Measurements from ENCODE around the gene RUNX2. TPM values are rescaled to one million over a fixed set of nuclear protein-coding genes. Genes with fewer than 3 reads are reported as not detected.

The RUNX2 gene
- total RNA-seq, 2 experiments from 2014 or later = 8.0 to 9.3 TPM

- TF ChIP-seq, protein P1, sequence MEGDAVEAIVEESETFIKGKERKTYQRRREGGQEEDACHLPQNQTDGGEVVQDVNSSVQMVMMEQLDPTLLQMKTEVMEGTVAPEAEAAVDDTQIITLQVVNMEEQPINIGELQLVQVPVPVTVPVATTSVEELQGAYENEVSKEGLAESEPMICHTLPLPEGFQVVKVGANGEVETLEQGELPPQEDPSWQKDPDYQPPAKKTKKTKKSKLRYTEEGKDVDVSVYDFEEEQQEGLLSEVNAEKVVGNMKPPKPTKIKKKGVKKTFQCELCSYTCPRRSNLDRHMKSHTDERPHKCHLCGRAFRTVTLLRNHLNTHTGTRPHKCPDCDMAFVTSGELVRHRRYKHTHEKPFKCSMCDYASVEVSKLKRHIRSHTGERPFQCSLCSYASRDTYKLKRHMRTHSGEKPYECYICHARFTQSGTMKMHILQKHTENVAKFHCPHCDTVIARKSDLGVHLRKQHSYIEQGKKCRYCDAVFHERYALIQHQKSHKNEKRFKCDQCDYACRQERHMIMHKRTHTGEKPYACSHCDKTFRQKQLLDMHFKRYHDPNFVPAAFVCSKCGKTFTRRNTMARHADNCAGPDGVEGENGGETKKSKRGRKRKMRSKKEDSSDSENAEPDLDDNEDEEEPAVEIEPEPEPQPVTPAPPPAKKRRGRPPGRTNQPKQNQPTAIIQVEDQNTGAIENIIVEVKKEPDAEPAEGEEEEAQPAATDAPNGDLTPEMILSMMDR (IDR thresholded peaks at IDR 0.05) = no peak
- ATAC-seq = no peak
- no peaks in the 10 kb centered on the region for H3K9me3 Mint-ChIP-seq
- peaks cover 17% of the 10 kb centered on the region for H3K4me1 Mint-ChIP-seq (ENCODE audit: low read depth)
- H3K27me3 Mint-ChIP-seq = peaks cover 16% of the 10 kb centered on the region
- ChIA-PET CTCF (interaction anchor here (1.3 kb wide), 1 partner anchor 81 kb away, joined by 4 read pairs; no protein-coding TSS in a partner anchor), POLR2A (interaction anchor here (1.2 kb wide), 1 partner anchor 12 kb away, joined by 4 read pairs; no protein-coding TSS in a partner anchor)
- no peaks in the 10 kb centered on the region for H3K36me3 Mint-ChIP-seq (ENCODE audit: low read depth)
- H3K4me3 Mint-ChIP-seq = no peak overlapping the region
- intact Hi-C loops (cut with micrococcal nuclease) = no loop called here
- DNase-seq = no peak
- no peak overlapping the region for H3K27ac Mint-ChIP-seq
Measured at GRCh38 chr6:45664707-45665106, 336.6 kb downstream of the RUNX2 start.

- CTCF ChIA-PET = no interaction called here
- no peak overlapping the region for H3K4me3 Mint-ChIP-seq
- POLR2A ChIA-PET = interaction anchor here (0.6 to 0.7 kb wide), 2 partner anchors 35 to 143 kb away, joined by 5 read pairs; no protein-coding TSS in a partner anchor
Measured at GRCh38 chr6:45665859-45666258, 337.7 kb downstream of the RUNX2 start.

GRCh38 chr6:45666846-45667245 is 338.7 kb downstream of the RUNX2 start:
- no peak overlapping the region for H3K4me3 Mint-ChIP-seq
- H3K9me3 Mint-ChIP-seq = no peaks in the 10 kb centered on the region
- H3K27ac Mint-ChIP-seq = no peak overlapping the region
- DNase-seq = no peak
- TF ChIP-seq, protein P1 (IDR thresholded peaks at IDR 0.05) = no peak
- intact Hi-C loops (cut with micrococcal nuclease) = no loop called here
- ChIA-PET POLR2A (no interaction called here), CTCF (interaction anchor here (1.4 kb wide), 1 partner anchor 37 kb away, joined by 3 read pairs; no protein-coding TSS in a partner anchor)
- ATAC-seq = no peak
- no peaks in the 10 kb centered on the region for H3K36me3 Mint-ChIP-seq (ENCODE audit: low read depth)
- H3K4me1 Mint-ChIP-seq (ENCODE audit: low read depth) = peaks cover 17% of the 10 kb centered on the region
- H3K27me3 Mint-ChIP-seq = peaks cover 15% of the 10 kb centered on the region

More at GRCh38 chr6:45665859-45666258, 337.7 kb downstream of the RUNX2 start:
- DNase-seq = no peak
- H3K36me3 Mint-ChIP-seq (ENCODE audit: low read depth) = no peaks in the 10 kb centered on the region
- H3K27me3 Mint-ChIP-seq = peaks cover 16% of the 10 kb centered on the region
- ATAC-seq = no peak
- H3K9me3 Mint-ChIP-seq = no peaks in the 10 kb centered on the region
- TF ChIP-seq, protein P1 (IDR thresholded peaks at IDR 0.05) = no peak
- intact Hi-C loops (cut with micrococcal nuclease) = no loop called here
- no peak overlapping the region for H3K27ac Mint-ChIP-seq
- peaks cover 17% of the 10 kb centered on the region for H3K4me1 Mint-ChIP-seq (ENCODE audit: low read depth)

- Mint-ChIP-seq H3K4me3 (no peak overlapping the region), H3K27me3 (peaks cover 15% of the 10 kb centered on the region), H3K27ac (no peak overlapping the region), H3K9me3 (no peaks in the 10 kb centered on the region), H3K36me3 (ENCODE audit: low read depth) (no peaks in the 10 kb centered on the region), H3K4me1 (ENCODE audit: low read depth) (peaks cover 17% of the 10 kb centered on the region)
- no peak for DNase-seq
- intact Hi-C loops (cut with micrococcal nuclease) = no loop called here
- ATAC-seq = no peak
- ChIA-PET CTCF (interaction anchor here (1.4 kb wide), 1 partner anchor 37 kb away, joined by 3 read pairs; no protein-coding TSS in a partner anchor), POLR2A (no interaction called here)
- TF ChIP-seq, protein P1 (IDR thresholded peaks at IDR 0.05) = no peak
Measured at GRCh38 chr6:45667300-45667699, 339.2 kb downstream of the RUNX2 start.

- no peak overlapping the region for H3K4me3 Mint-ChIP-seq
- no peaks in the 10 kb centered on the region for H3K36me3 Mint-ChIP-seq (ENCODE audit: low read depth)
- no peaks in the 10 kb centered on the region for H3K9me3 Mint-ChIP-seq
- no peak overlapping the region for H3K27ac Mint-ChIP-seq
- H3K4me1 Mint-ChIP-seq (ENCODE audit: low read depth) = peaks cover 17% of the 10 kb centered on the region
- DNase-seq (no peak), ATAC-seq (no peak)
- TF ChIP-seq, protein P1 (IDR thresholded peaks at IDR 0.05) = no peak
- POLR2A ChIA-PET = no interaction called here
- intact Hi-C loops (cut with micrococcal nuclease) = no loop called here
- CTCF ChIA-PET = interaction anchor here (1.4 kb wide), 1 partner anchor 36 kb away, joined by 3 read pairs; no protein-coding TSS in a partner anchor
- peaks cover 12% of the 10 kb centered on the region for H3K27me3 Mint-ChIP-seq
Measured at GRCh38 chr6:45667766-45668165, 339.6 kb downstream of the RUNX2 start.
